ENCODE data around the gene RAD1.

DNA sequence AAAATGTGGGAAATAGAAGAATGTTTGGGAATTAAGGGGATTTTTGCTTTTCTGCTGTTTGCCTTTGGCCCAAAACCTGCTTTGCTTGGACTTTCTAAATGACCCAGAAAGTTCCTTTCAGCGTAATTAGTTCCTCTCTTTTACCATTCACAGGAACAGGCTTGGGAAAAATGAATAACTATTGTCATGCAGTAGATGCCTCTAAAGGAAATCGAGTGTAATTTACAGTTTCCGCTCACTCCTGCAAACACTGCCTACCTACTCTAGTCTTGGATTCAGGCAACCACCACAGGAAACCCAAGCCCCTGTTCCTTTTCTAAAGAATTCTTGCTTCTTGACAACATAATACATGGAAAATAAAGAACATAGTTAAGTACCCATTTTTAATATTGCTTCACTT lies 51.4 kb downstream of the RAD1 start:
- TF ChIP-seq, protein P1, sequence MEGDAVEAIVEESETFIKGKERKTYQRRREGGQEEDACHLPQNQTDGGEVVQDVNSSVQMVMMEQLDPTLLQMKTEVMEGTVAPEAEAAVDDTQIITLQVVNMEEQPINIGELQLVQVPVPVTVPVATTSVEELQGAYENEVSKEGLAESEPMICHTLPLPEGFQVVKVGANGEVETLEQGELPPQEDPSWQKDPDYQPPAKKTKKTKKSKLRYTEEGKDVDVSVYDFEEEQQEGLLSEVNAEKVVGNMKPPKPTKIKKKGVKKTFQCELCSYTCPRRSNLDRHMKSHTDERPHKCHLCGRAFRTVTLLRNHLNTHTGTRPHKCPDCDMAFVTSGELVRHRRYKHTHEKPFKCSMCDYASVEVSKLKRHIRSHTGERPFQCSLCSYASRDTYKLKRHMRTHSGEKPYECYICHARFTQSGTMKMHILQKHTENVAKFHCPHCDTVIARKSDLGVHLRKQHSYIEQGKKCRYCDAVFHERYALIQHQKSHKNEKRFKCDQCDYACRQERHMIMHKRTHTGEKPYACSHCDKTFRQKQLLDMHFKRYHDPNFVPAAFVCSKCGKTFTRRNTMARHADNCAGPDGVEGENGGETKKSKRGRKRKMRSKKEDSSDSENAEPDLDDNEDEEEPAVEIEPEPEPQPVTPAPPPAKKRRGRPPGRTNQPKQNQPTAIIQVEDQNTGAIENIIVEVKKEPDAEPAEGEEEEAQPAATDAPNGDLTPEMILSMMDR (IDR thresholded peaks at IDR 0.05): no peak
- TF ChIP-seq FOXK1 (CRISPR knock-in tag; IDR thresholded peaks at IDR 0.05) (no peak), JUN (CRISPR knock-in tag; IDR thresholded peaks at IDR 0.05) (no peak), ZNF219 (CRISPR knock-in tag; IDR thresholded peaks at IDR 0.05; ENCODE audit: borderline replicate concordance) (no peak)
- TF ChIP-seq, protein P2, sequence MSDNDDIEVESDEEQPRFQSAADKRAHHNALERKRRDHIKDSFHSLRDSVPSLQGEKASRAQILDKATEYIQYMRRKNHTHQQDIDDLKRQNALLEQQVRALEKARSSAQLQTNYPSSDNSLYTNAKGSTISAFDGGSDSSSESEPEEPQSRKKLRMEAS (CRISPR knock-in tag; IDR thresholded peaks at IDR 0.05): no peak
- TF ChIP-seq, protein P3, sequence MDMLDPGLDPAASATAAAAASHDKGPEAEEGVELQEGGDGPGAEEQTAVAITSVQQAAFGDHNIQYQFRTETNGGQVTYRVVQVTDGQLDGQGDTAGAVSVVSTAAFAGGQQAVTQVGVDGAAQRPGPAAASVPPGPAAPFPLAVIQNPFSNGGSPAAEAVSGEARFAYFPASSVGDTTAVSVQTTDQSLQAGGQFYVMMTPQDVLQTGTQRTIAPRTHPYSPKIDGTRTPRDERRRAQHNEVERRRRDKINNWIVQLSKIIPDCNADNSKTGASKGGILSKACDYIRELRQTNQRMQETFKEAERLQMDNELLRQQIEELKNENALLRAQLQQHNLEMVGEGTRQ (CRISPR knock-in tag; IDR thresholded peaks at IDR 0.05): no peak
- TF ChIP-seq, protein P4, sequence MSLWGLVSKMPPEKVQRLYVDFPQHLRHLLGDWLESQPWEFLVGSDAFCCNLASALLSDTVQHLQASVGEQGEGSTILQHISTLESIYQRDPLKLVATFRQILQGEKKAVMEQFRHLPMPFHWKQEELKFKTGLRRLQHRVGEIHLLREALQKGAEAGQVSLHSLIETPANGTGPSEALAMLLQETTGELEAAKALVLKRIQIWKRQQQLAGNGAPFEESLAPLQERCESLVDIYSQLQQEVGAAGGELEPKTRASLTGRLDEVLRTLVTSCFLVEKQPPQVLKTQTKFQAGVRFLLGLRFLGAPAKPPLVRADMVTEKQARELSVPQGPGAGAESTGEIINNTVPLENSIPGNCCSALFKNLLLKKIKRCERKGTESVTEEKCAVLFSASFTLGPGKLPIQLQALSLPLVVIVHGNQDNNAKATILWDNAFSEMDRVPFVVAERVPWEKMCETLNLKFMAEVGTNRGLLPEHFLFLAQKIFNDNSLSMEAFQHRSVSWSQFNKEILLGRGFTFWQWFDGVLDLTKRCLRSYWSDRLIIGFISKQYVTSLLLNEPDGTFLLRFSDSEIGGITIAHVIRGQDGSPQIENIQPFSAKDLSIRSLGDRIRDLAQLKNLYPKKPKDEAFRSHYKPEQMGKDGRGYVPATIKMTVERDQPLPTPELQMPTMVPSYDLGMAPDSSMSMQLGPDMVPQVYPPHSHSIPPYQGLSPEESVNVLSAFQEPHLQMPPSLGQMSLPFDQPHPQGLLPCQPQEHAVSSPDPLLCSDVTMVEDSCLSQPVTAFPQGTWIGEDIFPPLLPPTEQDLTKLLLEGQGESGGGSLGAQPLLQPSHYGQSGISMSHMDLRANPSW (CRISPR knock-in tag; conservative IDR thresholded peaks at IDR 0.05; ENCODE audit: low read depth): no peak
- TF ChIP-seq, protein P5, sequence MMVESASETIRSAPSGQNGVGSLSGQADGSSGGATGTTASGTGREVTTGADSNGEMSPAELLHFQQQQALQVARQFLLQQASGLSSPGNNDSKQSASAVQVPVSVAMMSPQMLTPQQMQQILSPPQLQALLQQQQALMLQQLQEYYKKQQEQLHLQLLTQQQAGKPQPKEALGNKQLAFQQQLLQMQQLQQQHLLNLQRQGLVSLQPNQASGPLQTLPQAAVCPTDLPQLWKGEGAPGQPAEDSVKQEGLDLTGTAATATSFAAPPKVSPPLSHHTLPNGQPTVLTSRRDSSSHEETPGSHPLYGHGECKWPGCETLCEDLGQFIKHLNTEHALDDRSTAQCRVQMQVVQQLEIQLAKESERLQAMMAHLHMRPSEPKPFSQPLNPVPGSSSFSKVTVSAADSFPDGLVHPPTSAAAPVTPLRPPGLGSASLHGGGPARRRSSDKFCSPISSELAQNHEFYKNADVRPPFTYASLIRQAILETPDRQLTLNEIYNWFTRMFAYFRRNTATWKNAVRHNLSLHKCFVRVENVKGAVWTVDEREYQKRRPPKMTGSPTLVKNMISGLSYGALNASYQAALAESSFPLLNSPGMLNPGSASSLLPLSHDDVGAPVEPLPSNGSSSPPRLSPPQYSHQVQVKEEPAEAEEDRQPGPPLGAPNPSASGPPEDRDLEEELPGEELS (CRISPR knock-in tag; IDR thresholded peaks at IDR 0.05): no peak
